HG02588 (cell line): Measurements from ENCODE around the gene PRR30.

Source experiments
- ATAC-seq: cut with Tn5 transposase; IDR thresholded peaks from one replicate; pipeline ENCODE4 v1.9.1; 2021; ENCODE audit warnings: mild to moderate bottlenecking, moderate library complexity; ENCODE audit not compliant: unreplicated experiment

The PRR30 gene

GRCh38 chr2:27099334-27099955 is 39.8 kb downstream of the PRR30 start:
- ATAC-seq: no peak

GRCh38 chr2:27097341-27097740 is 41.9 kb downstream of the PRR30 start:
- no peak for ATAC-seq

GRCh38 chr2:27096748-27097297 is 42.4 kb downstream of the PRR30 start:
- ATAC-seq: no peak

GRCh38 chr2:27095745-27096651 is 43.2 kb downstream of the PRR30 start:
- no peak for ATAC-seq

GRCh38 chr2:27095427-27095744 is 43.8 kb downstream of the PRR30 start:
- no peak for ATAC-seq

- ATAC-seq: no peak
Observed at GRCh38 chr2:27094353-27094984, 44.7 kb downstream of the PRR30 start.

GRCh38 chr2:27093430-27094352 is 45.5 kb downstream of the PRR30 start:
- ATAC-seq: no peak

- no peak for ATAC-seq
Observed at GRCh38 chr2:27092696-27093429, 46.3 kb downstream of the PRR30 start.

- ATAC-seq: no peak
Observed at GRCh38 chr2:27091746-27092695, 47.2 kb downstream of the PRR30 start.

GRCh38 chr2:27089111-27089954 is 49.9 kb downstream of the PRR30 start:
- no peak for ATAC-seq

GRCh38 chr2:27088634-27089033 is 50.6 kb downstream of the PRR30 start:
- no peak for ATAC-seq

GRCh38 chr2:27087823-27088410 is 51.3 kb downstream of the PRR30 start:
- no peak for ATAC-seq
